GM19193 (cell line): Measurements from ENCODE around the gene HOPX.

Experiments used
- POLR2A ChIP-seq: IDR thresholded peaks from 4 replicates; pipeline ENCODE4 v1.6.1; 2011; ENCODE audit not compliant: insufficient read depth, insufficient read length; ENCODE audit errors: extremely low read depth

HOPX gene

DNA sequence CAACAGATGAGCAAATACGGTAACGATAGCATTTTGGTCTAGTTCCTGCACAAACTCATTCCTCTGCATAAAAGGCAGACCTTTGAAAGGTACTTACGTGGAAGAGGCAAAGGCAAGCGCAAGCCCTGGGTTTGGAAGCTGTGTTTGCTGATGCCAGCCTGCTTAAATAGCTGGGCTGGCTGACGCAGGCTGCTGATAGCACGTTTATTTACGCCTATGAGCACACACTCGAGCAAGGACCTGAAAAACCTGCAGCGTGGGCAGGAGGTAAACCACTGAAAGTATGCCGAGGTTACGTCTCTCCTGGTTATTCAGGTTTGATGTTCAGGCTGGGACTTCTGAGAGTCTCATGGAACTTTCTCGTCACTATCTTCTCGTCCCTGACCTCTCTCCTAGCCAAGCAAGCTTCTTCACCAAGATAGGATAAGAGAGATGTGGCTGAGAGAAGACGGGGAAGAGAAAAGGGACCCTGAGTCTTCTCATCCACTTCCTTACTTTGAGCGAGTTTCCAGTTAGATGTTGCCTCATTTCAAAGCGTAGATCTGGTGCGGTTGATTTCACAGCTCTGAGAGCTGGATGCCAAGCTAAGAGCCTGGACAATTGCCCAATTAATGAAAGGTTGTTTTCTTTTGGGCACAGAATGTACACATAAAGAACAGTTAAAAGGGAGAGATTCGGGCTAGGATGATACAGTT lies at the start of gene HOPX:
HOPX (minus strand) TSS at position 139 of the 695 bp plus-strand sequence. CDS start 23,480 bp downstream, outside the sequence.
- TF ChIP-seq POLR2A, result no peak

GRCh38 chr4:56730097-56730496 lies 49.0 kb upstream of the HOPX start:
- no peak for TF ChIP-seq POLR2A

DNA sequence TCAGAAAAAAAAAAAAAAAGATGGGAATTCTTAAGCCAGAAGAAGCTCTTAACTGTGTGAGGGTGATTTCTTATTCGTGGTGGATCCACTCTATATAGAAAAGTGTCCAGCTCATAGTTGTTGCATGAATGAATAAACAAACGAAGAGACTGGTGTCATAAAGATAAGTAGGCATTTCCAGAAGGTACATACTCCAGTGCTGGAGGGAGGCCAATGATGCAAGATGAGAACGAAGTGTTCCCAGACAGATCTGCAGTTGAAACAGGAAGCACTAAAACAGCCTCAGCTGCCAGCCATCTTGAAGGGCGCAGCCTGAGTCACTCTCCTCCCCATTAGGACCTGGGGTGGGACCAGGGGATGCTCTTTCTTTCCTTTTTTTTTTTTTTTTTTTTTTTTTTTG lies 47.4 kb upstream of the HOPX start:
- TF ChIP-seq POLR2A, result no peak

- TF ChIP-seq POLR2A, result no peak
These were observed 46.1 kb upstream of the HOPX start for GRCh38 chr4:56727150-56727549.

DNA sequence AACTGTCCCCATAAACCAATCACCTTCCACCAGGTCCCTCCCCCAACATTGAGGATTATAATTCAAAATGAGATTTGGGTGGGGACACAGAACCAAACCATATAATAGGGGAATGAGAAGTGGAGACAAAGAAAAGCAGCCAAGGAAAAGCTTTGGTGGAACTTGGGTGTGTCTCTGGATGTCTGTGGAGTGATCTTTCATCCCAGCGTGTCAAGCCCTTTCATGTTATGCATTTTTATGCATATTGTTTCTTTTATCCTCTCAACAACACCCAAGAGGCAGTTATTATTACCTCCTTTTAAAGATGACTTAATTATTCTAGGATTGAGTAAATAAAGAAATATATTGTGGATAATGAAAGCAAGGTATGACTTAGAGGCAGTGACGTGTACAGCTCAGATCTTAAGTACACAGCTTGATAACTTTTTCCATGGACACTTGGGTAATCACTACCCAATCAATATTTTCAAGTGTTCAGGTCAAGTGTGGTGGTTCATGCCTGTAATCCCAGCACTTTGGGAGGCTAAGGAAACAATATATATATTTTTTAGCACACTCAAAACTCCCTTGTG lies 42.6 kb upstream of the HOPX start:
- no peak for TF ChIP-seq POLR2A

- no peak for TF ChIP-seq POLR2A
These were observed 42.1 kb upstream of the HOPX start for GRCh38 chr4:56723201-56723605.

DNA sequence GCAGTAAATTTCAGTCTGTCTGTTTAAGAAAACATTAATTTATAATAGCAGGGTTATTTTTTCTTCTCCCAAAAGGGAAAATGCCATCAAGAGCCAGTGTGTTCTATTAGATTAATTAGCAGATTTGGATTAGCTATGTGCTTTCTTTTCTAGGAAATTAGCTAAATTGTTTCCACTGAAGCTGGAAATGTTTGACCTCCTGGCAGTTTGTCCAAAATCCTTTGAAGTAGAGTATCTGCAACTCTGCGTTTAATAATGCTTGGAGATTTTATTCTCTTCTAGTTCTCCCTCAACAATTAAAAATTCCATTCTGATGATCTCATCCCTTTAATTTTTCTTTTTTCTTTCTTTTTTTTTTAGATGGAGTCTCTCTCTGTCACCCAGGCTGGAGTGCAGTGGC lies 27.1 kb upstream of the HOPX start:
- no peak for TF ChIP-seq POLR2A

GRCh38 chr4:56705966-56706365 lies 24.9 kb upstream of the HOPX start:
- no peak for TF ChIP-seq POLR2A

DNA sequence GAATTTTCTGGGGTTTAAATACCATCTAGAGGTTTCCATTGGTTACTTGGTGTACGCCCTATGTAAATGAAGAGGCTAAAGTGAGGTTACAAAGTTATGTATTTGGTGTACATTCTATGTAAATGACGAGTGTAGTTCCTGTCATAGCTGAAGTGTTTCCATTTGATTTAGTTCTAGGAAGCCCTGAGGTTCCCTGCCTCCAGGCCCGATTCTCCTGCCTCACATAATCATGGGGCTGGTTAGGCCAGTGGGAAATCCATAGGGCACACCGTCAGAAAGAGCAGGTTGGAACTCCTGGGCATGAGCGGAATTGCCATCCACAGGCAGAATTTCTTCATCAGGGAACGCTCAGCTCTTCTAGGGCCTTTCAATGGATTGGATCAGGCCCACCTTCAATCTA lies 24.2 kb upstream of the HOPX start:
- no peak for TF ChIP-seq POLR2A

- TF ChIP-seq POLR2A, result no peak
These were observed 23.2 kb upstream of the HOPX start for GRCh38 chr4:56704089-56704871.

DNA sequence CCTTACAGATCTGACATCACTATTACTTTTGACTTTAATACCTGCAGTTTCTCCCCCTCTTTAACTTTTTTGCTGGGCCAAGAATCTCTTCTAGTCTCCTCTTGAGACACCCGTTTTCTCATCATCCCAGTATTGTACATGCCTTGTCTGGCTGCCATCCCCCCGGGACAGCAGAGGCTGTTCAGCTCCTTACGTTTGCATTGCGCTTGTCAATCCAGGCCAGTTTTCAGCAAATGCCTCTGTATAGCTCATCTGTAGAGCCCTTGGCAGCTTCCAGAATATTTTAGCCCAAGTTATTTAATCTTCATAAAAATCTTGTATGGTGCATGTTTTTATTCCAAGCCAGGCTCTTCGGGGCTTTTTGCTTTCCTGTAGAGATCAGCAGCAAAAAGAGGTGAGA lies 22.3 kb upstream of the HOPX start:
- no peak for TF ChIP-seq POLR2A

DNA sequence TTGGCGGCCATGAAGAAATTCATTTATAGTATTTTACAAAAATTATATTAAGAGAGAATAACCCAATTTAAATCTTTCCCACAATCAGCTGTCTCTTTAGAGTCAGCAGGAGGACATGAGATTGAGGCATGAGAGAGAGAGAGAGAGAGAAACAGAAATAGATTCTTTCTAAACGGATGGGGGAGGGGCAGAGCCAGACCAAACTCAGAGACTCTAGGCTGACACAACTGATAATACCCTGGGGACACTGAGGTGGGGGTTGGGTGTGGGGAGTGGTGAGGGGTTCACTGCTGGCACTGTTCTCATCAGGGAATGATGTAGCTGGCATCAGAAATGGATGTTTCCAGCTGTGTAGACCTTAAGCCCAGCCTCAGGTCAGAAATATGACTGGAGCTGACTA lies 20.5 kb upstream of the HOPX start:
- no peak for TF ChIP-seq POLR2A

DNA sequence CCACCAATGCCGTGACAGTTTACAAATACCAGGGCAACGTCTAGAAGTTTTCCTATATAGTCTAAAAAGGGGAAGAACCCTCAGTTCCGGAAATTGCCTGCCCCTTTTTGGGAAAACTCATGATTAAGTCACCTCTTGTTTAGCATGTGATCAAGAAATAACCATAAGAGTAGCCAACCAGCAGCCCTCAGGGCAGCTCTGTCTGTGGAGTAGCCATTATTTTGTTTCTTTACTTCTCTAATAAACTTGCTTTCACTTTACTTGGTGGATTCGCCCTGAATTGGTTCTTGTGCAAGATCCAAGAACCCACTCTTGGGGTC lies 20.0 kb upstream of the HOPX start:
- no peak for TF ChIP-seq POLR2A

DNA sequence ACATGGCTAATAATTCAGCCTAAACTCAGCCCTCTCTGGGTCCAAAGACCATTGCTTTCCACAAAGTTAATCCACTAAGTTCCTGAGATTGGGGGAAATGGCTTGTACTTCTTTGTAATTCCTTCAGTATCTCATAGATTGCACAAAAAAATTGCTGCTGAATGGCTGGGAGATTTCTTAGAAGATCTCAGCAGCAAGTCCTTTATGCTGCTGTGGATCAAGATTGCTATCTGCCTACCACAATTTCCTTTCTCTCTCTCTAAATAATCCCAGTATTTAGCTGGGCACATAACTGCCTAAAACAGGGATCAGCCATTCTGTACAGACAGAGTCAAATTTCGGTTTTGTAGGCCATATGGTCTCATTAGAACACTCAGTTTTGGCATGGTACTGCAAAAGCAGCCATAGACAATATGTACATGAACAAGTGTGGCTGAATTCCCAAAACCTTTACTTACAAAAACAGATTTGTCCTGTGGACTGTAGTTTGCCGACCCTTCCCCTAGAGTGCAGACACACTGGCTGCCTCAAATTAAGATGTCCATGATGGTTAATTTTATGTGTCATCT lies 18.5 kb upstream of the HOPX start:
- TF ChIP-seq POLR2A, result no peak

DNA sequence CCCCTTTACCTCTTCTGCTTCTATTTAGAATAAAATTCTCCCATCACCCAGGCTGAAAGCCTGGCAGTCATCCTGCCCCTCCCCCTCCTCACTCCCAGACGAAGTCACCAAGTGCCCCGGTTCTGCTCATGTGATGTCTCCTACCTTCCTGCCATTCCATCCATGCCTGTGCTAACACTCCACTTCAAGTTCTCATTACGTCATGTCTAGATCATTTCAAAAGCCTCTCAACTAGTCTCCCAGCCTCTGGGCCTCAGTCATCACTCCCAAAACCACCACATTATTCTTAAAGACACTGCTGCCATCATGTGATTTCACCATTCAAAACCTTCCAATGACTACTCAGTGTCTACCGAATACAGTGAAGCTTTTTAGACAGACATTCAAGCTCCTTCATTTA lies 17.2 kb upstream of the HOPX start:
- no peak for TF ChIP-seq POLR2A

DNA sequence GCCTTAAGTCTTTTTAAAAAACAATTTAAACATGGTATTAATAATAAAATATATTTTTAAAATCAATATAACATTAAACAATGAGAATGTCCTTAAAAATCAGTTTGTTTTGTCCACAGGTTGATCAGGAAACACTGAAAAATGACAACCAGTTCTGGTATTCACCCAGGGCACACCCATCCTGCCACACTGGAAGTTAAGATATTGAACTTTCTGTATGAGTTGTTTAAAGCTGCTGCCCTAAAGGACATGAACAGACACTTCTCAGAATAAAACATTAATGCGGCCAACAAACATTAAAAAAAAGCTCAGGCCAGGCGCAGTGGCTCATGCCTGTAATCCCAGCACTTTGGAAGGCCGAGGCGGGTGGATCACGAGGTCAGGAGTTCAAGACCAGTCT lies 15.0 kb upstream of the HOPX start:
- no peak for TF ChIP-seq POLR2A
